ENCODE results near the gene TBC1D12. TPM values are rescaled to one million over a fixed set of nuclear protein-coding genes. Genes with fewer than 3 reads are reported as not detected.

The TBC1D12 gene
- total RNA-seq, 1 experiment from 2014 or later = 3.9 TPM

GRCh38 chr10:94366382-94366781, 36.0 kb upstream of the TBC1D12 start:
- intact Hi-C loops (cut with micrococcal nuclease; ENCODE audit: unreplicated experiment) = no loop called here
- no peaks in the 10 kb centered on the region for H4K20me1 ChIP-seq (ENCODE audit: insufficient read depth)
- no peak for TF ChIP-seq EZH2 (IDR thresholded peaks at IDR 0.05; ENCODE audit: low read depth)
- TF ChIP-seq CTCF (conservative IDR thresholded peaks at IDR 0.05) = no peak
- DNase-seq = no peak
- CTCF ChIA-PET = no interaction called here
- H3K27ac ChIP-seq = no peak overlapping the region
- no peaks in the 10 kb centered on the region for H3K9me2 ChIP-seq (ENCODE audit: insufficient read depth)
- peaks cover 3% of the 10 kb centered on the region for H3K4me1 ChIP-seq (replicated peaks; ENCODE audit: insufficient read depth)
- H3K9me3 ChIP-seq (ENCODE audit: insufficient read depth, low read depth) = no peaks in the 10 kb centered on the region
- no peaks in the 10 kb centered on the region for H3K27me3 ChIP-seq (ENCODE audit: insufficient read depth, low read depth)
- no peaks in the 10 kb centered on the region for H3F3A ChIP-seq (ENCODE audit: insufficient read depth, low read depth)
- H3K36me3 ChIP-seq (ENCODE audit: low read depth) = no peaks in the 10 kb centered on the region
- BruUV-seq (replicated peaks) = no TSS peak
- POLR2A ChIA-PET (ENCODE audit: unreplicated experiment) = no interaction called here
- H2AFZ ChIP-seq = no peak overlapping the region
- H3K79me2 ChIP-seq (ENCODE audit: low read depth) = peaks cover 13% of the 10 kb centered on the region
- no peak overlapping the region for H3K4me2 ChIP-seq
- H3K4me3 ChIP-seq = no peak overlapping the region

GRCh38 chr10:94370501-94370900, 31.8 kb upstream of the TBC1D12 start:
- H3K27ac ChIP-seq = no peak overlapping the region
- TF ChIP-seq EZH2 (IDR thresholded peaks at IDR 0.05; ENCODE audit: low read depth) = no peak
- no peak for TF ChIP-seq CTCF (conservative IDR thresholded peaks at IDR 0.05)
- H3K9me3 ChIP-seq (ENCODE audit: insufficient read depth, low read depth) = no peaks in the 10 kb centered on the region
- no peak for DNase-seq
- H4K20me1 ChIP-seq (ENCODE audit: insufficient read depth) = no peaks in the 10 kb centered on the region
- no peaks in the 10 kb centered on the region for H3K36me3 ChIP-seq (ENCODE audit: low read depth)
- POLR2A ChIA-PET (ENCODE audit: unreplicated experiment) = no interaction called here
- CTCF ChIA-PET = interaction anchor here (0.6 kb wide), 1 partner anchor 69 kb away, joined by 3 read pairs; no protein-coding TSS in a partner anchor
- H3K27me3 ChIP-seq (ENCODE audit: insufficient read depth, low read depth) = no peaks in the 10 kb centered on the region
- H3K4me2 ChIP-seq = no peak overlapping the region
- no peaks in the 10 kb centered on the region for H3K79me2 ChIP-seq (ENCODE audit: low read depth)
- H3F3A ChIP-seq (ENCODE audit: insufficient read depth, low read depth) = no peaks in the 10 kb centered on the region
- H3K9me2 ChIP-seq (ENCODE audit: insufficient read depth) = no peaks in the 10 kb centered on the region
- H3K4me3 ChIP-seq = no peak overlapping the region
- no peak overlapping the region for H2AFZ ChIP-seq
- no TSS peak for BruUV-seq (replicated peaks)
- no peaks in the 10 kb centered on the region for H3K4me1 ChIP-seq (replicated peaks; ENCODE audit: insufficient read depth)
- intact Hi-C loops (cut with micrococcal nuclease; ENCODE audit: unreplicated experiment) = no loop called here

- BruUV-seq (replicated peaks) = no TSS peak
- TF ChIP-seq EZH2 (IDR thresholded peaks at IDR 0.05; ENCODE audit: low read depth) = no peak
- no peak for TF ChIP-seq CTCF (conservative IDR thresholded peaks at IDR 0.05)
- no peak for DNase-seq
- Histone ChIP-seq H3K4me3 (no peak overlapping the region), H3F3A (ENCODE audit: insufficient read depth, low read depth) (no peaks in the 10 kb centered on the region), H3K9me2 (ENCODE audit: insufficient read depth) (no peaks in the 10 kb centered on the region), H3K4me2 (no peak overlapping the region), H3K4me1 (replicated peaks; ENCODE audit: insufficient read depth) (no peaks in the 10 kb centered on the region), H3K27ac (no peak overlapping the region), H3K79me2 (ENCODE audit: low read depth) (no peaks in the 10 kb centered on the region), H4K20me1 (ENCODE audit: insufficient read depth) (no peaks in the 10 kb centered on the region), H2AFZ (no peak overlapping the region), H3K36me3 (ENCODE audit: low read depth) (no peaks in the 10 kb centered on the region), H3K9me3 (ENCODE audit: insufficient read depth, low read depth) (no peaks in the 10 kb centered on the region), H3K27me3 (ENCODE audit: insufficient read depth, low read depth) (no peaks in the 10 kb centered on the region)
- intact Hi-C loops (cut with micrococcal nuclease; ENCODE audit: unreplicated experiment) = no loop called here
- POLR2A ChIA-PET (ENCODE audit: unreplicated experiment) = no interaction called here
- CTCF ChIA-PET = no interaction called here
Measured at GRCh38 chr10:94375374-94375773, 27.0 kb upstream of the TBC1D12 start.

All from PC-9 (cell line).